Stimulated activated CD8-positive, alpha-beta memory T cell treated with anti-CD3 and anti-CD28 coated beads, Interleukin-15, amount 100 ng/mL, for 4 hours (primary cell): ENCODE measurements around the gene B4GALNT3.

Source experiments
- DNase-seq, 2 donors: peaks; one replicate each; pipeline ENCODE4 v3.0.0-alpha.2; 2020; ENCODE audit warnings: low read depth in 2 of 2

The B4GALNT3 gene

GRCh38 chr12:467591-467990, 7.9 kb downstream of the B4GALNT3 start:
- no peak for DNase-seq

DNA sequence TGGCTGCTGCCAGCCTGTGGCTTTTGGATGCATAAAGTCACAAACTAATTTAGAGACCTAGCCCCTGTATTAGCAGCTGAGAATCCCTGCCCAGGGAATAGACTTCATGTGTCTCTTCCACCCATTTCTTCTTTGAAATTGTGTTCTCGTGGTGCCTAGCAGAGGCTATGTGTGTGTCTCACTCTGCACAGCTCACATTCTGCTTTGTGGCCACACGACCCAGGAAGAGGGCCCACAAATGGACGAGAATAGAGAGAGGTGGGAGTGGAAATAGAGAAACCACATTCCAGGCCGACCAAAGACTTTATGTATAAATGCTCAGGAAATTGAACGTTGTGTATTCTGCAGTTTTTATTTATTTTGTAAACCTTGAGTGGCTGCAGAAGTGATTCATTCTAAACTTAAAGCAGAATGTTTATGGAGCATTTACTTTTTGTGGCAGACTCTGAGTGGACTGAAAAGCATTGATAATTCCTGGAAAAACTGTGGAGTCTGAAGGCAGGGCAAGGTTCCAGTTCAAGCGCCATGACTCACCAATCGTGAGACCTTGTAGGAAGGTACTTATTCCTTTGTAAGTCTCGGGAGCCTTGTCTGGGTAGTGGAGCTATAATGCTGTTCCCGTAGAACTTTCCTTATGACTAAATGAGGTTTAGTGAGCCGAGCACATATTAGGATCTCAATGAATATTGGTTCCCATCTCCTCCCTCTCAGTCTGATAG, 9.1 kb downstream of the B4GALNT3 start:
- DNase-seq: no peak

DNA sequence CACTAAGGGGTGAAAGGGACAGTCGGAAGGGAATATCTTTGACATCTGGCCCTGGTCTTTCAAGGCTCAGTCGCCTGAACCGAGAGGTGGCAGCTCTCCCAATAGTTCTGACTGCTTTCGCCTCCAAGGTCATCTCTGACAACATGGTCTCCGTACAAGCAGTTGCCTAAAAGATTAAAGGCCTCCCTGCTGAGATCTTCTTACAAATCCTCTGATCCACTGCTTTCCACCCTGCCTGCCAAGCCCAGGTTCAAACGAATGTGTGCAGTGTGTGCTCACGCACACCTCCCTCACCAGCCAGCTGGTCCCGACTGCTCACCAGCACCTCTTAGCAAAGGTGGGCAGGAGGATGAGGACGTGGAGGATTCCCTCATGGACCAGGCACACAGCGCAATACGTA, 10.4 kb downstream of the B4GALNT3 start:
- DNase-seq: no peak

DNA sequence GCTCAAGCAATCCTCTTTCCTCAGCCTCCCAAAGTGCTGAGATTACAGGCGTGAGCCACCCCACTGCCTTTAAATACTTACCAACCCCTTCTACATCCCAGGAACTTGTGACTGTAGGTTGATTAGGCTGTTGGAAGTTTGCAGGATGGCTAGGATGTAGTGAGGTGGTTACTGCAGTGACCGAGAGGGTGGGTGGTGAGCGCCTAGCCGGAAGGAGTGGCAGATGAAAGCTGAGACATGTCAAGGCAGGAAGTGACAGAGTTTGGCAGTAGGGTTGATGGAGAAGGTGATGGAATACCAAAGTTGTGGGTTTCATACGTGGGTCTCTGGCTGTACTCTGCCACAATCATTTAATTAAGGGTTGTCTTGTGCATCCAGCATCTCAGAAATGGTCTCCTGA, 13.5 kb downstream of the B4GALNT3 start:
- DNase-seq: no peak

DNA sequence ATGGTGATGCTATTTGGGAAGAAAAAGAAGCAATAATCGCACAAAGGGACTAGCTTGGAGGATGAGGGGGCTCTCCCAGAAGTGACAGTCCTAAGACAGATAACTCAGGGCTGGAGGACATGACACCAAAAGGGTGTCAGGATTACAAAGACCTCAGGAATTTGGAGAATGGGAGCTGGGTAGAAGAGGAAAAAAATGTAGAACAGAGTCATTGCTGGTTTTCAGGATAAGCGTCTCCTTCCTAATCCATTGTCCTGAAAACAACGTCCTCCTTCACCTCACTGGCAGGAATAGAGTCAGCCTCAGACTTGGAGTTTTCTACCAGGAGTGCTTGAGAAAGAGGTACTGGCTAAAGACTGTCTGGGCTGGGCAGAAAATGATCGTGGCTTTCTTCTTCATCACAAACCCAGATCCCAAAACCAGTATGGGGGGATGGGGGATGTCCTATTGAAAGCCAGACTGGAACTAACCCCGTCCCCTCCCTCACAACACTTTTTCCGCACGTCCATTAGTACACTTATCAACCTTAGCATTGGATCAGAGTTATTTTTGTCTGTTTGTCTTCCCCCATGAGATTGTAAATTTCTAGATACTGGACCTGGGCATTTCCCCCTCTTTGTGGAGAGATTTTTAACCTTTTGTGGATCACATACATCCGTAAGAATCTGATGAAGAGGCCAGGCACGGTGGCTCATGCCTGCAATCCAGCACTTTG, 14.3 kb downstream of the B4GALNT3 start:
- DNase-seq: no peak

- no peak for DNase-seq
Observed at GRCh38 chr12:475286-475685, 15.5 kb downstream of the B4GALNT3 start.

GRCh38 chr12:479161-479560, 19.4 kb downstream of the B4GALNT3 start:
- no peak for DNase-seq

DNA sequence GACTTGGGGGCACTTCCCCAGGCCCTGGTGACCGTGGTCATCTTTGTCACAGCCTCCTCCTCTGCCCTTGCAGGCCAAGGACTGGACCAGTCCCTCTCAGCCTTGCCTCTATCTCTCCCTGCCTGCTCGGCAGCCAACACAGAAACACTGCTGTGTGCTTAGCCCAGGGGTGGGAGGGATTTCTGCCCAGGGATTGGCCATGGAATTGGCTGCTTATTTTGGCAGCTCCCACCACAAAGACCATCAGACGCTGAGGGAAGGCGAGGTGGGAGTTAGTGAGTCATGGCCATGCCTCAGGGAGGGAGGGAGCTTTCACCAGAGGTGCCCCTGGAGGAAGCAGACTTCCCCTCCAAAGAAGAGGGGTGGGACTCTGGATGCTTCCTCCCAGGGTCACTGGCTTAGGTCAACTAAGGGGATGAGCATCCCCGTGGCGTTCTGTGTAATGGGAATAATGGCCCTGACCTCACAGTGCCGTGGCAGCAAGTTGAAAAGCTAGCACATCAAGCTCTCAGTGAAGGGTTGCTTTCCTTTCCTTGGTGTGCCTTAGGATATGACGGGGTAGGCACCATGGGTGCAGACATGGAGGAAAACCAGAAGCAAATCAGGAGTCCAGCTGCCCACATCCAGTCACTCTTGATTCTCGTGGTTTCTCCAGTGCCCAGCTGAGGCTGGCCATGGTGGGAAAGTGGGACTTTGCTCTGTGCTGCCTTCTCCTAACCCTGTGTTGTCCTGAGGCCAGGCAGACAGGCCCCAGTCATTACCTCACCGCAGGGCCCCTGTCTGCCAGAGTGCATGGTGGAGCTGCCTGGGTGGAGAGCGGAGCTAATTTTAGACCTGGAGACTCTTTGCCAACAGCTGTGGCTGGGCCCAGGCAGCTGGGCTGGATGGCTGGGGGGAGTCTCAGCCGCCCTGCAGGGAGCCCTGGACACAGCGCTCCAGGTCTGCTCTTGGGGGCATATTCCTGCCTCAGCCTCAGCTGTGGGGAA, 21.4 kb downstream of the B4GALNT3 start:
- DNase-seq: no peak

GRCh38 chr12:482061-482460, 22.3 kb downstream of the B4GALNT3 start:
- DNase-seq: no peak

- DNase-seq: no peak
Observed at GRCh38 chr12:484096-484495, 24.4 kb downstream of the B4GALNT3 start.

DNA sequence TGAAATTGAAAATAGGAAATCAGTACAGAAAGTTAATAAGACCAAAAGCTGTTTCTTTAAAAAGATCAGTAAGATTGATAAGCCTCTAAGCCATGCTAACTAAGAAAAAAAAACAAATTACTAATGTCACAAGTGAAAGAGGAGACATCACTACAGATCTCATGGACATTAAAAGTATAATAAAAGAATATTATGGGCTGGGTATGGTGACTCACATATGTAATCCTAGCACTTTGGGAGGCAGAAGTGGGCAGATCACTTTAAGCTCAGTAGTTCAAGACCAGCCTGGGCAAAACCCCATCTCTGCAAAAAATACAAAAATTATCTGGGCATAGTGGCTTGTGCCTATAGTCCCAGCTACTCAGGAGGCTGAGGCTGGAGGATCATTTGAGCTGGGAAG, 30.5 kb downstream of the B4GALNT3 start:
- DNase-seq: no peak

DNA sequence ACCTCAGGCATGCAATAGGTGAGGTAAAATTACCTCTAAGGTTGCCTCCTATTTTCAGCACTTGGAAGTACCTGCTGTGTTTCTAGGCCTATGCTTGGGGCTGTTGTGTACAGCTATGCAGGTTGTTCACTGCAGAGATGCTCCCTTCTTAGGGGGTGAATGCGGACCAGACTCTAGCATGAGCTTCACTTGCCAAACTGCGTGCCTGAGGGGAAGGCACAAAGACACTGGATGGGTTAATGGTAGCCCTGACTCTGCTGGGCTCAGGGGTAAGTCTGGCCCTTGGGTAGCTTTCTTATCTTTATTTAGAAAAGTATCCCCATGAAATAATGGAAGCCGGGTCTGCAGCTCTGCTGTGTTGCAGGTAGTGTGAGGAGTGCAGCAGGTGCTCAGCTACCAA, 35.7 kb downstream of the B4GALNT3 start:
- no peak for DNase-seq

DNA sequence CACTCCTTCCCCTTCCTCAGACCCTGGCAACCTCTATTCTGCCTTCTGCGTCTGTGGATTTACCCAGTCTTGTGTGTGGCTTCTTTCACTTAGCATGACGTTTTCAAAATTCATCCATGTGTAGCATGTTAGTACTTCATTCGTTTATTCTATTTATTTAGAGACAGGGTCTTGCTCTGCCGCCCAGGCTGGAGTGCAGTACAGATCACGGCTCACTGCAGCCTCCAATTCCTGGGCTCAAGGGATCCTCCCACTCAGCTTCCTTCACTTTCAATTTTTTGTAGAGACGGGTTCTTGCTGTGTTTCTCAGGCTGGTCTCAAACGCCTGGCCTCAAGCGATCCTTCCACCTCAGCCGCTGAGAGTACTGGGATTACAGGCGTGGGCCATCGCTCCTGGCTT, 37.0 kb downstream of the B4GALNT3 start:
- DNase-seq: no peak

- DNase-seq: no peak
Observed at GRCh38 chr12:497501-498160, 37.9 kb downstream of the B4GALNT3 start.

DNA sequence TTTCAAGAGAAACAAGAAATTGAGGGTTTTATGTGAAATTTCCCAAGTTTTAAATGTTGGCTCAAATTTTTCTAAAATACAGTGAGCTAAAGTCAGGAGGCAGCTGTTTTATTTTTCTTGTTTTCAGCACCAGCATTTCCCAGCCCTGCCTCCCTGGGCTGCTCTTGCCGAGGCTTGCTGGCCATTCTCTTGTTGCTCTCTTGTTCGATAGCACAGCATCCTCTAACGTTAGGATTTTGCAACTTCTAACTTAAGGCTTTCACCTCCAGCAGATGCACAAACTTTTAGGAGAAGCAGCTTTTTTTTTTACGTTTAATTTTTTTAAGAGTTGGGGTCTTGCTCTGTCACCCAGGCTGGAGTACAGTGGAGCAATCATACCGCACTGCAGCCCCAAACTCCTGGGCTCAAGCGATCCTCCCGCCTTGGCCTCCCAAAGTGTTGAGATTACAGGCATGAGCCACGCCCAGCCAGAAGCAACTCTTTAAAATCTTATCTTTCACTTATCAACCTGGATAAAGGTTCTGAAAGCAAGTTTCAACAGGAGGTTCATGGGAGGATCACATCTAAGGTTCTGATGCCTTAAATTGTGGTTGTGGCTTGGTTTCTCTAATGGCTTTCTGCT, 40.2 kb downstream of the B4GALNT3 start:
- DNase-seq: no peak

DNA sequence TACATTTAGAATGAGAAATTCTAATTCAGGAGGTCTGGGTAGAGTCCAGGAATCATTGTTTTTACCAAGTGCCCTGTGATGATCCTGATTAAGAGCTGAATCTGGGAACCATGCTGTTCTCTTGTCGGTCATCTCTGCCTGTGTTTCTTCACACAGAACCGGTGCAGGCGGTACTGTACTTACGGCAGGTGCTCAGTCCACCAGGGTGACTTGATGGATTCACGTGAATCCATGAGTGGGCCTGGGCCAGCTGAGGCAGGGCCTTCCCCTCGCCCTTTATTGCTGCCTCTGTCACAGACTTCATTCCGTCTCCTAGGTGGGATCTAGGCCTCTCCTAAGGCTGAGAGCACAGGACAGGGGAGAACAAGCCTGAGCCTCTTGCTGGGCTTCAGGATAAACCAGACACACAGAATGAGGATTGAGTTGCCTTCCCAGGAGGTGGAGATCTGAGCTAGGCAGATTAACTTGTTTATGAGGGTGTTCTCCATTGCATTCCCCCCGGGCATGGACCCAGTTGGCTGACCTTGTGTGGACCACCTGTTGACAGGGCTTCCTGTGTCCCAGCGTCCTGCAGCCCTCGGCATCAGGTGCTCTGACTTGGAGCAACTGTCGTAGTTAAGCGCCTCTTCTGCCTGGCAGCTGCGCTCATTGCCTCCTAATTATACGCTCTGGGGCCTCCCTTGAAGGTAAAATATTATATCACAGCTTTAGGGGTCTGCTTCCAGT, 42.1 kb downstream of the B4GALNT3 start:
- DNase-seq: no peak

DNA sequence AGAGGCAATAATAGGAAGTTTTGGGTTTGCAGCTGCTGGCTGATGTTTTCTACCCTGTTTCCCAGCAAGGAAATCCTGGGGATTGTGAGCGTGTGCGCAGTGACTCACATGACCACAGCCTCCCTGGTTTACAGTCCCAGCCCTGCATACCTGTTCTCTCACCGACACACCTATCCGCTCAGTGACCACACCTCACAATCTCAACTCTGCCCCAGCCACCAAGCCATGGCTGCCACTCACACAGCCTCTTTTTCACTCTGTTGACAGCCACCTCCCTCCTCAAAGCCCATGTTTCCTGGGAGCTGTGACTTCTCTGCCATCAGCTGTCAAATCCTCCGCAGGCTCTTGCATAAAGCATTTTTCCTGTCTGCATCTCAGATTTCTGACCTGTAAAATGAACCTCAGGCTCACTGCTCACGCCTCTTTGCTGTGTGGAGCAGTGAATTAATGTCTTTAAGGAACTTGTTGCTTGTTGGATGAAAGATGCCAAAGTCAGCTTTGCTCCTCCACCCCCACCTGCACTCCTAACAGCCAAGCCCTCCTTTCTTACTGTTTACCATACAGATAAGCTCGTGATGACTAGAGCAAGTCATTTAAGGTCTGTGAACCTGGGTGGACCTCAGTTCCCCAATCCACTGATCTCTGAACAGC, 43.5 kb downstream of the B4GALNT3 start:
- DNase-seq: no peak

GRCh38 chr12:505221-505620, 45.5 kb downstream of the B4GALNT3 start:
- DNase-seq: no peak

DNA sequence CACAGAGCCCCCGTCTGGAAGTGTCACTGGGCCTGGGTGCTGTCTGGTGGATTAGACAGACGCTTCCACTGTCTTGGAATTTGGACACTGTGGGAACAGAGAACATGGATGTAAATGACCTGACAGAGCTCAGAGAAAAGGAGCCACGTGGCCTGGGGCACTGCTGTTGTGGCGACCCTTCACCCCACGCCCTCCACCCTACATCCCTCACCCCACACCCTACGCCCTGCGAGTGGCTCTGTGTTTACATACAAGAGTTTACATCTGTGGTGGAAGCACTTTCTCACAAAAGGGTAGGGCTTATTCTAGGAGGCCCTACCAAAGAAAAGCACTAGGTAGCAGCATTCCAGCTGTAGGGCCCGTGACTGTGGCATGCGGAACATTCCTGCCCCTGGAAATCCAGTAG, 47.7 kb downstream of the B4GALNT3 start:
- DNase-seq: no peak

DNA sequence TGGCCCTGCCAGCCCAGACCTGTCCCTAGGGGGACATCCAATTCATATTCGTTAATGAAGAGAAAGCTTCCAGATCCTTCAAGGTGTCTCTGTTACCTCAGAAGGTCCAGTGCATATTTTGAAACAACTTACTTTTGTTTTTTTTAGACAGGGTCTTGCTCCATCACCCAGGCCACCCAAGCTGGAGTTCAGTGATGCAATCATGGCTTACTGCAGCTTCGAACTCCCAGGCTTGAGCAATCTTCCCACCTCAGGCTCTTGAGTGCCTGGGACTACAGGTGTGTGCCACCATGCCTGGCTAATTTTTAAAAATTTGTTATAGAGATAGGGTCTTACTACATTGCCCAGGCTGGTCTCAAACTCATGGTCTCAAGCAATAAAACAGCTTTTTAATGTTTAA, 48.4 kb downstream of the B4GALNT3 start:
- DNase-seq: no peak
